Measurements from ENCODE around the gene TEX264. TPM values are rescaled to one million over a fixed set of nuclear protein-coding genes. Genes with fewer than 3 reads are reported as not detected.

TEX264 gene
- total and polyA plus RNA-seq, 2 of the 13 experiments (the other 11 are each of a cell fraction or from before 2014, with no cell fraction given), result 35.2 to 52.1 TPM

DNA sequence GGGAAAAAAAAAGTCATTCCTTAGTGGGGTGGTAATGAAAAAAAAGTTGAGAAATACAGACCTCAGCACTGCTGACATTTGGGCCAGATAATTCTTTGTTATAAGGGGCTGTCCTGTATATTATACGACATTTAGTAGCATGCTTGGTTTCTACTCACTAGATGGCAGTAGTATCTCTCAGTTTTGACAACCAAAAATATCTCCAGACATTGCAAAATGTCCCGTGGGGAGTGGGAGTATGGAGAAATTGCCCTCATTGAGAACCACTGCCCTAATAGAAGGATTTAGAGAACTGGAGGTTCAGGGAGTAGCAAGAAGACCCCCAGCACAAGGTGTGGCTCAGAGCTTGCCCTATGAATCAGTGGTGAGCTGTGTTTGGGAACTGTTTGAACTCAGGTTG lies 28.6 kb upstream of the TEX264 start:
- POLR2A ChIA-PET, result no interaction called here

More for the DNA sequence above, 28.6 kb upstream of the TEX264 start:
- no peak overlapping the region for H3K4me3 ChIP-seq (replicated peaks in 1 of 3; ENCODE audit: insufficient read depth in 1 of 3, low read depth in 2 of 3, low read length in 3 of 3)
- H2AFZ ChIP-seq (ENCODE audit: low read length), result no peak overlapping the region
- H3K27ac ChIP-seq (ENCODE audit: extremely low read length, insufficient read depth, low read length), result no peak overlapping the region
- WGBS (ENCODE audit: low lambda C conversion rate), result 63% methylated on average over 2 of the region's 2 CpGs
- TF ChIP-seq, protein P1, sequence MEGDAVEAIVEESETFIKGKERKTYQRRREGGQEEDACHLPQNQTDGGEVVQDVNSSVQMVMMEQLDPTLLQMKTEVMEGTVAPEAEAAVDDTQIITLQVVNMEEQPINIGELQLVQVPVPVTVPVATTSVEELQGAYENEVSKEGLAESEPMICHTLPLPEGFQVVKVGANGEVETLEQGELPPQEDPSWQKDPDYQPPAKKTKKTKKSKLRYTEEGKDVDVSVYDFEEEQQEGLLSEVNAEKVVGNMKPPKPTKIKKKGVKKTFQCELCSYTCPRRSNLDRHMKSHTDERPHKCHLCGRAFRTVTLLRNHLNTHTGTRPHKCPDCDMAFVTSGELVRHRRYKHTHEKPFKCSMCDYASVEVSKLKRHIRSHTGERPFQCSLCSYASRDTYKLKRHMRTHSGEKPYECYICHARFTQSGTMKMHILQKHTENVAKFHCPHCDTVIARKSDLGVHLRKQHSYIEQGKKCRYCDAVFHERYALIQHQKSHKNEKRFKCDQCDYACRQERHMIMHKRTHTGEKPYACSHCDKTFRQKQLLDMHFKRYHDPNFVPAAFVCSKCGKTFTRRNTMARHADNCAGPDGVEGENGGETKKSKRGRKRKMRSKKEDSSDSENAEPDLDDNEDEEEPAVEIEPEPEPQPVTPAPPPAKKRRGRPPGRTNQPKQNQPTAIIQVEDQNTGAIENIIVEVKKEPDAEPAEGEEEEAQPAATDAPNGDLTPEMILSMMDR (CRISPR knock-in tag; IDR thresholded peaks at IDR 0.05), result 0 out of 2 replicates have a peak, but pooled peaks have one; percentile 32
- no peak for TF ChIP-seq FOXK2 (IDR thresholded peaks at IDR 0.05)
- peak; percentile 38 for TF ChIP-seq STAG1 (CRISPR knock-in tag; IDR thresholded peaks at IDR 0.05)
- TF ChIP-seq GATAD2A (CRISPR knock-in tag; IDR thresholded peaks at IDR 0.05), result no peak
- TF ChIP-seq IRX3 (CRISPR knock-in tag; IDR thresholded peaks at IDR 0.05; ENCODE audit: borderline replicate concordance, low read depth), result no peak
- no peak for TF ChIP-seq AHR (CRISPR knock-in tag; IDR thresholded peaks at IDR 0.05)
- TF ChIP-seq, protein P2, sequence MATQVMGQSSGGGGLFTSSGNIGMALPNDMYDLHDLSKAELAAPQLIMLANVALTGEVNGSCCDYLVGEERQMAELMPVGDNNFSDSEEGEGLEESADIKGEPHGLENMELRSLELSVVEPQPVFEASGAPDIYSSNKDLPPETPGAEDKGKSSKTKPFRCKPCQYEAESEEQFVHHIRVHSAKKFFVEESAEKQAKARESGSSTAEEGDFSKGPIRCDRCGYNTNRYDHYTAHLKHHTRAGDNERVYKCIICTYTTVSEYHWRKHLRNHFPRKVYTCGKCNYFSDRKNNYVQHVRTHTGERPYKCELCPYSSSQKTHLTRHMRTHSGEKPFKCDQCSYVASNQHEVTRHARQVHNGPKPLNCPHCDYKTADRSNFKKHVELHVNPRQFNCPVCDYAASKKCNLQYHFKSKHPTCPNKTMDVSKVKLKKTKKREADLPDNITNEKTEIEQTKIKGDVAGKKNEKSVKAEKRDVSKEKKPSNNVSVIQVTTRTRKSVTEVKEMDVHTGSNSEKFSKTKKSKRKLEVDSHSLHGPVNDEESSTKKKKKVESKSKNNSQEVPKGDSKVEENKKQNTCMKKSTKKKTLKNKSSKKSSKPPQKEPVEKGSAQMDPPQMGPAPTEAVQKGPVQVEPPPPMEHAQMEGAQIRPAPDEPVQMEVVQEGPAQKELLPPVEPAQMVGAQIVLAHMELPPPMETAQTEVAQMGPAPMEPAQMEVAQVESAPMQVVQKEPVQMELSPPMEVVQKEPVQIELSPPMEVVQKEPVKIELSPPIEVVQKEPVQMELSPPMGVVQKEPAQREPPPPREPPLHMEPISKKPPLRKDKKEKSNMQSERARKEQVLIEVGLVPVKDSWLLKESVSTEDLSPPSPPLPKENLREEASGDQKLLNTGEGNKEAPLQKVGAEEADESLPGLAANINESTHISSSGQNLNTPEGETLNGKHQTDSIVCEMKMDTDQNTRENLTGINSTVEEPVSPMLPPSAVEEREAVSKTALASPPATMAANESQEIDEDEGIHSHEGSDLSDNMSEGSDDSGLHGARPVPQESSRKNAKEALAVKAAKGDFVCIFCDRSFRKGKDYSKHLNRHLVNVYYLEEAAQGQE (IDR thresholded peaks at IDR 0.05; ENCODE audit: borderline replicate concordance in 1 of 2, low read depth in 1 of 2, low read length in 2 of 2), result no peak
- TF ChIP-seq, protein P3, sequence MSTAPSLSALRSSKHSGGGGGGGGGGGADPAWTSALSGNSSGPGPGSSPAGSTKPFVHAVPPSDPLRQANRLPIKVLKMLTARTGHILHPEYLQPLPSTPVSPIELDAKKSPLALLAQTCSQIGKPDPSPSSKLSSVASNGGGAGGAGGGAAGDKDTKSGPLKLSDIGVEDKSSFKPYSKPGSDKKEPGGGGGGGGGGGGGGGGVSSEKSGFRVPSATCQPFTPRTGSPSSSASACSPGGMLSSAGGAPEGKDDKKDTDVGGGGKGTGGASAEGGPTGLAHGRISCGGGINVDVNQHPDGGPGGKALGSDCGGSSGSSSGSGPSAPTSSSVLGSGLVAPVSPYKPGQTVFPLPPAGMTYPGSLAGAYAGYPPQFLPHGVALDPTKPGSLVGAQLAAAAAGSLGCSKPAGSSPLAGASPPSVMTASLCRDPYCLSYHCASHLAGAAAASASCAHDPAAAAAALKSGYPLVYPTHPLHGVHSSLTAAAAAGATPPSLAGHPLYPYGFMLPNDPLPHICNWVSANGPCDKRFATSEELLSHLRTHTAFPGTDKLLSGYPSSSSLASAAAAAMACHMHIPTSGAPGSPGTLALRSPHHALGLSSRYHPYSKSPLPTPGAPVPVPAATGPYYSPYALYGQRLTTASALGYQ (CRISPR knock-in tag; IDR thresholded peaks at IDR 0.05), result no peak
- TF ChIP-seq NR2F2 (IDR thresholded peaks at IDR 0.05; ENCODE audit: borderline replicate concordance, low read depth), result no peak
- H3K9ac ChIP-seq (ENCODE audit: insufficient read depth, low read depth, low read length), result no peak overlapping the region
- ATAC-seq (0 out of 3 replicates have a peak, but pooled peaks have one; percentile 24), DNase-seq (ENCODE audit: low spot score) (no peak), FAIRE-seq (peak; percentile 8)
- peaks cover 23 to 75% of the 10 kb centered on the region in 2 experiments for H3K36me3 ChIP-seq (replicated peaks in 1 of 2; ENCODE audit: control insufficient read depth in 1 of 2, insufficient read depth in 2 of 2, low read length in 2 of 2)
- no peaks in the 10 kb centered on the region for H3K27me3 ChIP-seq (ENCODE audit: control insufficient read depth in 1 of 2, insufficient read depth in 2 of 2, low read length in 2 of 2)
- intact Hi-C loops (cut with micrococcal nuclease; ENCODE audit: unreplicated experiment) (no loop called here), in situ Hi-C loops (cut with HindIII; ENCODE audit: extremely low pct_ligation_motif_present, low pct_unique_long_range_greater_than_20kb) (no loop called here)
- H3K9me3 ChIP-seq (ENCODE audit: low read length), result no peaks in the 10 kb centered on the region
- BruUV-seq (replicated peaks), result no TSS peak
- no peaks in the 10 kb centered on the region for H4K20me1 ChIP-seq (ENCODE audit: insufficient read depth, low read length)
- CTCF ChIA-PET (ENCODE audit: low intra/inter-chr PET ratio, low total read pairs), result interaction anchor here (0.6 to 2.0 kb wide), 3 partner anchors 27 to 40 kb away, joined by 5 to 10 read pairs (median 9); no protein-coding TSS in a partner anchor
- H3K4me1 ChIP-seq (ENCODE audit: insufficient read depth, low read length), result no peaks in the 10 kb centered on the region
- no peak overlapping the region for H3K4me2 ChIP-seq (ENCODE audit: low read depth, low read length)
- H3K79me2 ChIP-seq (ENCODE audit: insufficient read depth, low read length), result no peaks in the 10 kb centered on the region
